ENCODE data around the gene AHCYL2.

Gene AHCYL2

GRCh38 chr7:129225206-129225930, 538 bp downstream of the AHCYL2 start:
- H2AFZ ChIP-seq (ENCODE audit: low read length, unreplicated experiment), result peak overlapping the region; percentile 57
- no peaks in the 10 kb centered on the region for H3K27me3 ChIP-seq (ENCODE audit: insufficient read depth, low read length)
- H3K36me3 ChIP-seq (ENCODE audit: insufficient read depth, low read length), result no peaks in the 10 kb centered on the region
- peaks cover 2% of the 10 kb centered on the region for H3K79me2 ChIP-seq (ENCODE audit: control insufficient read depth, insufficient read depth, low read length, unreplicated experiment)
- H3K4me1 ChIP-seq (ENCODE audit: control insufficient read depth, insufficient read depth, low read length, unreplicated experiment), result peaks cover 8% of the 10 kb centered on the region
- peak overlapping the region; percentile 80 for H3K4me3 ChIP-seq (ENCODE audit: low read depth, low read length)
- no peak overlapping the region for H3K27ac ChIP-seq (ENCODE audit: low read depth, low read length)

GRCh38 chr7:129225931-129226572, 1.2 kb downstream of the AHCYL2 start:
- H2AFZ ChIP-seq (ENCODE audit: low read length, unreplicated experiment), result peak overlapping the region; percentile 57
- H3K4me3 ChIP-seq (ENCODE audit: low read depth, low read length), result peak overlapping the region; percentile 80
- no peak overlapping the region for H3K27ac ChIP-seq (ENCODE audit: low read depth, low read length)
- peaks cover 2% of the 10 kb centered on the region for H3K79me2 ChIP-seq (ENCODE audit: control insufficient read depth, insufficient read depth, low read length, unreplicated experiment)
- H3K27me3 ChIP-seq (ENCODE audit: insufficient read depth, low read length), result no peaks in the 10 kb centered on the region
- peaks cover 8% of the 10 kb centered on the region for H3K4me1 ChIP-seq (ENCODE audit: control insufficient read depth, insufficient read depth, low read length, unreplicated experiment)
- no peaks in the 10 kb centered on the region for H3K36me3 ChIP-seq (ENCODE audit: insufficient read depth, low read length)

- no peaks in the 10 kb centered on the region for H3K27me3 ChIP-seq (ENCODE audit: insufficient read depth, low read length)
- H3K4me1 ChIP-seq (ENCODE audit: control insufficient read depth, insufficient read depth, low read length, unreplicated experiment), result peaks cover 8% of the 10 kb centered on the region
- no peak overlapping the region for H3K27ac ChIP-seq (ENCODE audit: low read depth, low read length)
- no peaks in the 10 kb centered on the region for H3K36me3 ChIP-seq (ENCODE audit: insufficient read depth, low read length)
- H2AFZ ChIP-seq (ENCODE audit: low read length, unreplicated experiment), result no peak overlapping the region
- no peak overlapping the region for H3K4me3 ChIP-seq (ENCODE audit: low read depth, low read length)
- peaks cover 2% of the 10 kb centered on the region for H3K79me2 ChIP-seq (ENCODE audit: control insufficient read depth, insufficient read depth, low read length, unreplicated experiment)
Observed at GRCh38 chr7:129227646-129228578, 3.1 kb downstream of the AHCYL2 start.

GRCh38 chr7:129228633-129229032, 3.8 kb downstream of the AHCYL2 start:
- H3K36me3 ChIP-seq (ENCODE audit: insufficient read depth, low read length), result no peaks in the 10 kb centered on the region
- no peak overlapping the region for H3K4me3 ChIP-seq (ENCODE audit: low read depth, low read length)
- H3K27me3 ChIP-seq (ENCODE audit: insufficient read depth, low read length), result no peaks in the 10 kb centered on the region
- H3K4me1 ChIP-seq (ENCODE audit: control insufficient read depth, insufficient read depth, low read length, unreplicated experiment), result peaks cover 8% of the 10 kb centered on the region
- H2AFZ ChIP-seq (ENCODE audit: low read length, unreplicated experiment), result no peak overlapping the region
- no peak overlapping the region for H3K27ac ChIP-seq (ENCODE audit: low read depth, low read length)
- H3K79me2 ChIP-seq (ENCODE audit: control insufficient read depth, insufficient read depth, low read length, unreplicated experiment), result peaks cover 2% of the 10 kb centered on the region

- no peaks in the 10 kb centered on the region for H3K27me3 ChIP-seq (ENCODE audit: insufficient read depth, low read length)
- no peak overlapping the region for H3K4me3 ChIP-seq (ENCODE audit: low read depth, low read length)
- peaks cover 2% of the 10 kb centered on the region for H3K79me2 ChIP-seq (ENCODE audit: control insufficient read depth, insufficient read depth, low read length, unreplicated experiment)
- H3K4me1 ChIP-seq (ENCODE audit: control insufficient read depth, insufficient read depth, low read length, unreplicated experiment), result peaks cover 3% of the 10 kb centered on the region
- no peak overlapping the region for H3K27ac ChIP-seq (ENCODE audit: low read depth, low read length)
- no peak overlapping the region for H2AFZ ChIP-seq (ENCODE audit: low read length, unreplicated experiment)
- no peaks in the 10 kb centered on the region for H3K36me3 ChIP-seq (ENCODE audit: insufficient read depth, low read length)
Observed at GRCh38 chr7:129231666-129232065, 6.8 kb downstream of the AHCYL2 start.

- Histone ChIP-seq H3K36me3 (ENCODE audit: insufficient read depth, low read length) (no peaks in the 10 kb centered on the region), H3K4me1 (ENCODE audit: control insufficient read depth, insufficient read depth, low read length, unreplicated experiment) (no peaks in the 10 kb centered on the region), H2AFZ (ENCODE audit: low read length, unreplicated experiment) (no peak overlapping the region), H3K79me2 (ENCODE audit: control insufficient read depth, insufficient read depth, low read length, unreplicated experiment) (no peaks in the 10 kb centered on the region), H3K27me3 (ENCODE audit: insufficient read depth, low read length) (no peaks in the 10 kb centered on the region), H3K27ac (ENCODE audit: low read depth, low read length) (no peak overlapping the region), H3K4me3 (ENCODE audit: low read depth, low read length) (no peak overlapping the region)
Observed at GRCh38 chr7:129238546-129238945, 13.7 kb downstream of the AHCYL2 start.

- Histone ChIP-seq H2AFZ (ENCODE audit: low read length, unreplicated experiment) (no peak overlapping the region), H3K27me3 (ENCODE audit: insufficient read depth, low read length) (no peaks in the 10 kb centered on the region), H3K27ac (ENCODE audit: low read depth, low read length) (no peak overlapping the region), H3K4me1 (ENCODE audit: control insufficient read depth, insufficient read depth, low read length, unreplicated experiment) (no peaks in the 10 kb centered on the region), H3K36me3 (ENCODE audit: insufficient read depth, low read length) (no peaks in the 10 kb centered on the region), H3K4me3 (ENCODE audit: low read depth, low read length) (no peak overlapping the region), H3K79me2 (ENCODE audit: control insufficient read depth, insufficient read depth, low read length, unreplicated experiment) (no peaks in the 10 kb centered on the region)
Observed at GRCh38 chr7:129240119-129240820, 15.4 kb downstream of the AHCYL2 start.

GRCh38 chr7:129244220-129244619, 19.4 kb downstream of the AHCYL2 start:
- Histone ChIP-seq H3K79me2 (ENCODE audit: control insufficient read depth, insufficient read depth, low read length, unreplicated experiment) (no peaks in the 10 kb centered on the region), H3K27ac (ENCODE audit: low read depth, low read length) (no peak overlapping the region), H3K27me3 (ENCODE audit: insufficient read depth, low read length) (no peaks in the 10 kb centered on the region), H3K36me3 (ENCODE audit: insufficient read depth, low read length) (no peaks in the 10 kb centered on the region), H3K4me3 (ENCODE audit: low read depth, low read length) (no peak overlapping the region), H2AFZ (ENCODE audit: low read length, unreplicated experiment) (no peak overlapping the region), H3K4me1 (ENCODE audit: control insufficient read depth, insufficient read depth, low read length, unreplicated experiment) (no peaks in the 10 kb centered on the region)

- Histone ChIP-seq H3K27me3 (ENCODE audit: insufficient read depth, low read length) (no peaks in the 10 kb centered on the region), H3K27ac (ENCODE audit: low read depth, low read length) (no peak overlapping the region), H3K4me3 (ENCODE audit: low read depth, low read length) (no peak overlapping the region)
Observed at GRCh38 chr7:129245533-129245932, 20.7 kb downstream of the AHCYL2 start.

GRCh38 chr7:129247087-129247486, 22.3 kb downstream of the AHCYL2 start:
- Histone ChIP-seq H3K4me3 (ENCODE audit: low read depth, low read length) (no peak overlapping the region), H3K27me3 (ENCODE audit: insufficient read depth, low read length) (no peaks in the 10 kb centered on the region), H3K27ac (ENCODE audit: low read depth, low read length) (no peak overlapping the region), H3K4me1 (ENCODE audit: control insufficient read depth, insufficient read depth, low read length, unreplicated experiment) (no peaks in the 10 kb centered on the region), H3K36me3 (ENCODE audit: insufficient read depth, low read length) (no peaks in the 10 kb centered on the region), H3K79me2 (ENCODE audit: control insufficient read depth, insufficient read depth, low read length, unreplicated experiment) (no peaks in the 10 kb centered on the region), H2AFZ (ENCODE audit: low read length, unreplicated experiment) (no peak overlapping the region)

More at GRCh38 chr7:129245533-129245932, 20.7 kb downstream of the AHCYL2 start:
- H2AFZ ChIP-seq (ENCODE audit: low read length, unreplicated experiment), result no peak overlapping the region
- no peaks in the 10 kb centered on the region for H3K36me3 ChIP-seq (ENCODE audit: insufficient read depth, low read length)
- no peaks in the 10 kb centered on the region for H3K79me2 ChIP-seq (ENCODE audit: control insufficient read depth, insufficient read depth, low read length, unreplicated experiment)
- H3K4me1 ChIP-seq (ENCODE audit: control insufficient read depth, insufficient read depth, low read length, unreplicated experiment), result no peaks in the 10 kb centered on the region

Measured in ACC112 (cell line).